HG03108 (cell line): ENCODE measurements around the gene M1AP.
A peak's percentile ranks its signal among the peaks of the same experiment; 100 is the strongest.

ENCODE experiments used
- ATAC-seq: cut with Tn5 transposase; IDR thresholded peaks from one replicate; pipeline ENCODE4 v1.9.1; 2021; ENCODE audit warnings: moderate library complexity; ENCODE audit not compliant: unreplicated experiment

The M1AP gene

GRCh38 chr2:74528600-74529356 is 119.4 kb downstream of the M1AP start:
- ATAC-seq: peak; percentile 0

GRCh38 chr2:74527741-74528140 is 120.4 kb downstream of the M1AP start:
- ATAC-seq: no peak

GRCh38 chr2:74526649-74527230 is 121.4 kb downstream of the M1AP start:
- no peak for ATAC-seq

- no peak for ATAC-seq
Observed at GRCh38 chr2:74525717-74526648, 122.1 kb downstream of the M1AP start, which contains the start of gene DQX1. TSS of gene DQX1 (minus strand) at chr2:74526231. CDS start at chr2:74525729, 502 bp downstream.

- ATAC-seq: no peak
Observed at GRCh38 chr2:74524955-74525716, 123.0 kb downstream of the M1AP start.

GRCh38 chr2:74524005-74524404 is 124.1 kb downstream of the M1AP start:
- ATAC-seq: no peak

GRCh38 chr2:74522516-74522915 is 125.6 kb downstream of the M1AP start:
- ATAC-seq: no peak

- ATAC-seq: no peak
Observed at GRCh38 chr2:74516650-74517049, 131.5 kb downstream of the M1AP start.

- no peak for ATAC-seq
Observed at GRCh38 chr2:74515981-74516633, 132.0 kb downstream of the M1AP start.

- no peak for ATAC-seq
Observed at GRCh38 chr2:74515271-74515980, 132.7 kb downstream of the M1AP start.

- no peak for ATAC-seq
Observed at GRCh38 chr2:74514368-74515270, 133.5 kb downstream of the M1AP start, which contains the start of gene TLX2. TSS of gene TLX2 (plus strand) at chr2:74514450. CDS start at chr2:74514807, 357 bp downstream.

GRCh38 chr2:74513605-74514367 is 134.3 kb downstream of the M1AP start:
- no peak for ATAC-seq

- ATAC-seq: no peak
Observed at GRCh38 chr2:74512744-74513604, 135.2 kb downstream of the M1AP start.

GRCh38 chr2:74511104-74511989 is 136.8 kb downstream of the M1AP start:
- ATAC-seq: no peak

- no peak for ATAC-seq
Observed at GRCh38 chr2:74510272-74510671, 137.9 kb downstream of the M1AP start.
